K562 (cell line): ENCODE data around the gene HOXC11. TPM values are rescaled to one million over a fixed set of nuclear protein-coding genes. Genes with fewer than 3 reads are reported as not detected.
A peak's percentile ranks its signal among the peaks of the same experiment; 100 is the strongest.

ENCODE experiments used
- ARID4B ChIP-seq: sonication (generic); formaldehyde crosslinking; IDR thresholded peaks from 2 replicates; pipeline ENCODE4 v1.8.0; 2022; ENCODE audit warnings: mild to moderate bottlenecking, missing genetic modification reagents
- CREB3L1 ChIP-seq: fragments of 450-650 bp; IDR thresholded peaks from 2 replicates; pipeline ENCODE4 v1.6.1; 2014; ENCODE audit warnings: low read depth, mild to moderate bottlenecking, moderate library complexity, borderline replicate concordance
- MGA ChIP-seq: fragments of 450-650 bp; IDR thresholded peaks from 2 replicates; pipeline ENCODE4 v1.6.1; 2016; ENCODE audit warnings: mild to moderate bottlenecking, moderate library complexity
- MTA3 ChIP-seq: fragments of 450-650 bp; formaldehyde crosslinking; IDR thresholded peaks from 2 replicates; pipeline ENCODE4 v1.6.1; 2017; ENCODE audit warnings: mild to moderate bottlenecking, borderline replicate concordance
- PHF20 ChIP-seq: fragments of 450-650 bp; IDR thresholded peaks from 2 replicates; pipeline ENCODE4 v1.6.1; 2018; ENCODE audit not compliant: partially characterized antibody
- PML ChIP-seq: IDR thresholded peaks from 2 replicates; pipeline ENCODE4 v1.6.1; 2012; ENCODE audit warnings: low read length, inconsistent platforms
- RBFOX2 ChIP-seq: fragments of 200-400 bp; formaldehyde crosslinking; IDR thresholded peaks from 2 replicates; pipeline ENCODE4 v1.6.1; 2017; ENCODE audit warnings: low read depth, mild to moderate bottlenecking, low read length, moderate library complexity
- TBP ChIP-seq: optimal IDR thresholded peaks from 2 replicates; pipeline ENCODE3; 2011; ENCODE audit warnings: low read depth, low read length, improper control_type of control experiment
- TCF7 ChIP-seq: sonication (generic); IDR thresholded peaks from 2 replicates; pipeline ENCODE4 v1.6.1; 2016; ENCODE audit warnings: antibody characterized with exemption, borderline replicate concordance
- polyA plus RNA-seq, 8 experiments: library from polyadenylated mRNA; depleted of rRNA in 4 of 8; stranded (reverse) in 5 of 8; unstranded in 3 of 8; fragments of >200 nt; fragmentation: Nextera tagmentation in 2 of 8; fragmentation: Illumina TruSeq in 1 of 8; extraction: Ambion mirVana in 2 of 8; extraction: Trizol in 1 of 8; gene quantifications; 2 replicates each; pipeline versions ENCODE4 v1.2.1 to v1.2.3, GENCODE V29; 2011 to 2014; ENCODE audit warnings: inconsistent platforms in 1 of 8, missing spikeins in 1 of 8
- total RNA-seq, 7 experiments: library from RNA; depleted of rRNA in 6 of 7; stranded (reverse); fragments of >200 nt in 6 of 7; fragmentation: Illumina TruSeq in 2 of 7; extraction: Trizol in 2 of 7; gene quantifications; 2 replicates each; pipeline versions ENCODE4 v1.2.1 to v1.2.3, GENCODE V29; 2011 to 2021; ENCODE audit warnings: low replicate concordance in 1 of 7

Gene HOXC11
- total and polyA plus RNA-seq, 9 of the 15 experiments (the other 6 are each of a cell fraction or from before 2014, with no cell fraction given): not detected

GRCh38 chr12:53995378-53996239, 22.7 kb downstream of the HOXC11 start (continued):
- TF ChIP-seq ARID4B (CRISPR knock-in tag): peak; percentile 63; the same call in 1 of the 2 replicates
- peak; percentile 68; the same call in 1 of the 2 replicates for TF ChIP-seq PML
- TF ChIP-seq RBFOX2: peak; percentile 88
- peak; percentile 55; the same call in 1 of the 2 replicates for TF ChIP-seq CREB3L1
- peak; percentile 54; the same call in 1 of the 2 replicates for TF ChIP-seq MGA
- TF ChIP-seq TCF7: no peak
- peak; percentile 65 for TF ChIP-seq PHF20
- peak; percentile 26; the same call in 1 of the 2 replicates for TF ChIP-seq MTA3
- TF ChIP-seq TBP: peak; percentile 58
